ENCODE measurements around the gene SLC4A1. TPM values are rescaled to one million over a fixed set of nuclear protein-coding genes. Genes with fewer than 3 reads are reported as not detected.

SLC4A1 gene
- total RNA-seq, 2 experiments from 2014 or later, result not detected

DNA sequence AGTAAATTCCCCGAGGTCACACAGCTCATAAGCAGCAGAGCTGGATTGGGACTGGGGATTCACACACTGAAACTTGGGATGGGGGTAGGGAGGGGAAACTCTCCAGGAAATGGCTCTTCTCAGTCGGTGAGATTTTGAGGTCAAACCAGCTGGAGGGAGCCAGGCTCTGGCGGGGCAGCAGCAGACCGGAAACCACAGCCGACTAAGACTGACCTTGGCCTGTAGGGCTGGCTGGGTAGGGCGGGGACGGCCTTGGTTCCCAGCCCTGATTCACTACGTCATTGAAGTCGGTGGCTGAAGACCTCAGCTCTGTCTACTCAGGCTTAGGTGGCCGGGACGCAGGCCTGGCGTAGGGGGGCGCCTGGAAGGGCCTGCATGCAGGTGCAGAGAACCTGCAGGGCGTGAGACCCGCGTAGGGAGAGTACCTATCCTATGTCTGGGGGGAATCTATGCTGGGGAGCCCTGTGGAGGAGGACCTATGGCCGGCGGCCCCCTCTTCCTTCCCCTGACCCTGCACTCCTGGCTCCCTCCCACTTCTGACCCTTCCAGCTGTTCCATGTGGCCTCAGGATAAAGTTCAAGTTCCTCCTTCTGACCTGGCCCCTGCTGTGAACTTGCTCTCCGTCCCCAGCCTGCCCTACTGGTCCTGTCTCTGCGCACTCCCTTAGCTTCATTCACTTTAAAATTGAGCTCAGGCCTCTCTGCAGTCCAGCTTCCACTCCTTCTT, 11.9 kb upstream of the SLC4A1 start:
- Mint-ChIP-seq H3K9me3 (no peaks in the 10 kb centered on the region), H3K4me1 (peaks cover 9% of the 10 kb centered on the region), H3K27ac (no peak overlapping the region), H3K4me3 (no peak overlapping the region), H3K27me3 (no peaks in the 10 kb centered on the region), H3K36me3 (no peaks in the 10 kb centered on the region)
- POLR2A ChIA-PET, result no interaction called here
- ATAC-seq (ENCODE audit: low read depth) (peak; percentile 64), DNase-seq (no peak)

DNA sequence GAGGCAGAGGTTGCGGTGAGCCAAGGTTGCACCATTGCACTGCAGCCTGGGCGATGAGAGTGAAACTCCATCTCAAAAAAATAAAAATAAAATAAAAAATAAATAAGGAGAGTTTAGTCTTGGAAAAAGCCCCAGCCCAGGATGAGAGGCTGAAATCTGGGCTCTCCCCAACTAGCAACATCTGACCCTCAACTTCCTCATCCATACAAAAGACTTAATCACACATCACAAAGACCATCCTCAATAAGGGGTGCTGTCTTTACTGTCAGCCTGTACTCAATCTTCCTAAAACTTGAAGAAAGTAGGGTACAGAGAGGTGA, 11.4 kb upstream of the SLC4A1 start:
- DNase-seq, result no peak
- H3K9me3 Mint-ChIP-seq, result no peaks in the 10 kb centered on the region
- H3K27me3 Mint-ChIP-seq, result no peaks in the 10 kb centered on the region
- POLR2A ChIA-PET, result no interaction called here
- no peak for ATAC-seq (ENCODE audit: low read depth)
- peaks cover 9% of the 10 kb centered on the region for H3K4me1 Mint-ChIP-seq
- no peak overlapping the region for H3K4me3 Mint-ChIP-seq
- H3K27ac Mint-ChIP-seq, result no peak overlapping the region
- no peaks in the 10 kb centered on the region for H3K36me3 Mint-ChIP-seq

DNA sequence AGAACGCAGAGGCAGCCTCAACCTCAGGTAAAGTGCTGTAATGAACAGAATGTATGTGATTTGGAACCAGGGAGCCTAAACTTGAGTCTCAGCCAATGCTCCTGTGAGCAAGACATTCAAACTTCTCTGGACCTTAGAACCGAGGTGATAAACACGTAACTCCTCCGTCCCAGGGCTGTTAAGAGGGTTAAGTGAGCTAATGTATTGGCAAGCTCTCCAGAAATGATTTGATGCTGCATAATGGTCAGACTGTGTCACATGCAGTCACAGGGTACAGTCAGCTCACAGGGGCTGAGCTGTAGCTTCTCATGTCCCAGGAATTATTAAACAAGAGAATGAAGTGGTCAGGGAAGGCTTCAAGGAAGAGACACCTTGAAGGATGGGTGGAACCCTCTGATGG, 10.0 kb upstream of the SLC4A1 start:
- DNase-seq (no peak), ATAC-seq (ENCODE audit: low read depth) (no peak)
- no peaks in the 10 kb centered on the region for H3K9me3 Mint-ChIP-seq
- POLR2A ChIA-PET, result no interaction called here
- no peak overlapping the region for H3K27ac Mint-ChIP-seq
- peaks cover 1% of the 10 kb centered on the region for H3K27me3 Mint-ChIP-seq
- H3K4me1 Mint-ChIP-seq, result peaks cover 9% of the 10 kb centered on the region
- no peak overlapping the region for H3K4me3 Mint-ChIP-seq
- H3K36me3 Mint-ChIP-seq, result no peaks in the 10 kb centered on the region

DNA sequence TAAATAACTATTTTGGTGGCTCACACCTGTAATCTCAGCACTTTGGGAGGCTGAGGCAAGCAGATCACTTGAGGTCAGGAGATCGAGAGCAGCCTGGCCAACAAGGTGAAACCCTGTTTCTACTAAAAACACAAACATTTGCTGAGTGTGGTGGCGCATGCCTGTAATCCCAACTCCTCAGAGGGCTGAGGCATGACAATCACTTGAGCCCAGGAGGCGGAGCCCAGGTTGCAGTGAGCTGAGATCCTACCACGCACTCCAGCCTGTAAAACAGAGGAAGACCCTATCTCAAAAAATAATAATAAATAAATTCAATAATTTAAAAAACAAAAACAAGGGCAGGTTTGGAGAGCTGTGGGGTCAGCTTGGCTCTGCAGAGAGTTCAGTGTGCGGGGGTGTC, 5.7 kb upstream of the SLC4A1 start:
- Mint-ChIP-seq H3K9me3 (no peaks in the 10 kb centered on the region), H3K27me3 (peaks cover 2% of the 10 kb centered on the region), H3K4me3 (no peak overlapping the region), H3K4me1 (peaks cover 4% of the 10 kb centered on the region), H3K36me3 (no peaks in the 10 kb centered on the region), H3K27ac (no peak overlapping the region)
- POLR2A ChIA-PET, result no interaction called here
- DNase-seq, result no peak
- no peak for ATAC-seq (ENCODE audit: low read depth)

DNA sequence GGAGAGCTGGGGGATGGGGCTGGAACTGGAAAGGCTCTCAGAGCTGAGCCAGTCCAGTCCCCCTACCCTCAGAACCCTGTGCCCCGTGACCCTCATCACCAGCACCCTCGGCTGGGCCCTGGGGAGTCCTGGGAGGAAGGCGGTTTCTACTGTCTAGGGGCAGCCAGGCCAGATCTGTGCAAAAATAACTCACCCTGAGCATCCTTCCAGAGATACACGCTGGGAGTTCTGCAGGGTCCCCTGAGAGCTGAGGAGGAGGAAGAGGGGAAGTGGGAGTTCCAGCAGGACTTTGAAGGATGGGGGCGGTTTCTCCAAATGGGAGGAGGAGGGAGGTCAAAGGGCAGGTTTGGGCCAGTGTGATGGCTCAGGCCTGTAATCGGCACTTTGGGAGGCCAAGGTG, 5.0 kb upstream of the SLC4A1 start:
- no peak for ATAC-seq (ENCODE audit: low read depth)
- POLR2A ChIA-PET, result no interaction called here
- no peak overlapping the region for H3K4me3 Mint-ChIP-seq

DNA sequence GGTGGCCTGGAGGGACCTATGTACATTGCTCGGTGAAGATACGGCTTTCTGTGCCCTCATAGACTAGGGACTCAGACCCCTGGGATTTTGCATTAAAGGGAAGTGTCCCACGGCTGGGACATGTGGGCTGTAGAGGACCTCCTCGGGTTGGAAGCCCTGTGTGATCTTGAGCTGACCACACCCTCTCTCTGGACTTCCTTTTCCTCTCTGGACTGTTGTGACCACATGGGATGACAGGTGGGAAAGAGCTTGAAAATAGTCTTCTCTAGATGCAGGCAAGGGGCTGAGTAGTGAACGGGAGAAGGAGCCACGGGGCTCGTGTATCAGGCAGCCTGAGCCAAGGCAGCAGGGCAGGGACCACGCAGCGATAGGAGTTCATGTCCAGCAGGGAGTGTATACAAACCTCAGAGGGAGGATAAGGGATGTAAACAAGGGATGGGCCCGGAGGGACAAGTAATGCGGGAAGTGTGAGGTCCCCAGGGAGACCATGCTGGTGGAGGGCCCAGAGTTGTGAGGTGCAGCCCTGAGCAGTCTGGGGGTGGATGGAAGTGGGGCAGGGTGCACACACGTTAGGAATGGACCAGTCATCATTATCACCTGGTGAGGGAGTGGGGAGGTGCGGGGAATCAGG, 4.5 kb upstream of the SLC4A1 start:
- Mint-ChIP-seq H3K4me1 (peaks cover 4% of the 10 kb centered on the region), H3K36me3 (no peaks in the 10 kb centered on the region), H3K27me3 (peaks cover 2% of the 10 kb centered on the region), H3K4me3 (no peak overlapping the region), H3K27ac (no peak overlapping the region), H3K9me3 (no peaks in the 10 kb centered on the region)
- POLR2A ChIA-PET, result interaction anchor here (0.5 kb wide), 1 partner anchor 51 kb away, joined by 3 read pairs; no protein-coding TSS in a partner anchor
- ATAC-seq (ENCODE audit: low read depth) (no peak), DNase-seq (no peak)

More for the DNA sequence above, 5.0 kb upstream of the SLC4A1 start:
- no peak for DNase-seq
- peaks cover 4% of the 10 kb centered on the region for H3K4me1 Mint-ChIP-seq
- no peaks in the 10 kb centered on the region for H3K9me3 Mint-ChIP-seq
- peaks cover 2% of the 10 kb centered on the region for H3K27me3 Mint-ChIP-seq
- no peaks in the 10 kb centered on the region for H3K36me3 Mint-ChIP-seq
- no peak overlapping the region for H3K27ac Mint-ChIP-seq

DNA sequence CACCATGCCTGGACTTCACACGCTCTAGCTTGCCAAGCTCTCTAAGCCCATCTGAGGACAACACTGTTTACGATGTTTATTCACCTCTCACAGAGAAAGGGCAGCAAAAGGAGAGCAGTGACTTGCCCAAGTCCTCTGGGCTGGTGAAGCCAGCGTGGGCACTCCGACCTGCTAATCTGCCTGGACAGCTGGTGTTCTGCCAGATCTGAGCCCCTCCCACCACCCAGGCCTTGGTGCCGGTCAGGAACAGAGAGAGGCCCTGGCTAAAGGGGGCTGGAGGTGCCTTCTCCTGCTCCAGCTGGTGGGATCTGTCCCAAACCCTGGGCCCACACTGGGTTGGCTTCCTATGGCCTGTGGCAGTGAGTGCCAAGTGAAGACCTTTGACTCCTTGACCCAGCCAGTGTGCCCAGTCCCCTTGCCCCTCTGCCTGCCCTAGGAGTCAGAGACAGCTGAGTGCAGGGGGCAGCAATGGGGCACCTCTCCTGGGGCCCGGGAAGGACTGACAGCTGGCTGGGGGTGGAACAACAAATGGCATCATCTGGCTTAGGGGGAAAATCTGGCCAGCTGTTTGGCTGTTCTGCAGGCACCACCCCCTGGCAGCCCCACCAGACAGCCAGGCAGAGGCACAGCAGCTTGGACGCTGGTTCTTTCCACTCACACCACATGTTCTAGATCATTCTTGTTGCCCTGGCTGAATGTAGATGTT, 1.8 kb upstream of the SLC4A1 start:
- H3K27me3 Mint-ChIP-seq, result peaks cover 2% of the 10 kb centered on the region
- POLR2A ChIA-PET, result no interaction called here
- no peaks in the 10 kb centered on the region for H3K9me3 Mint-ChIP-seq
- no peaks in the 10 kb centered on the region for H3K36me3 Mint-ChIP-seq
- DNase-seq, result no peak
- no peak overlapping the region for H3K4me3 Mint-ChIP-seq
- ATAC-seq (ENCODE audit: low read depth), result no peak
- peaks cover 4% of the 10 kb centered on the region for H3K4me1 Mint-ChIP-seq
- no peak overlapping the region for H3K27ac Mint-ChIP-seq

DNA sequence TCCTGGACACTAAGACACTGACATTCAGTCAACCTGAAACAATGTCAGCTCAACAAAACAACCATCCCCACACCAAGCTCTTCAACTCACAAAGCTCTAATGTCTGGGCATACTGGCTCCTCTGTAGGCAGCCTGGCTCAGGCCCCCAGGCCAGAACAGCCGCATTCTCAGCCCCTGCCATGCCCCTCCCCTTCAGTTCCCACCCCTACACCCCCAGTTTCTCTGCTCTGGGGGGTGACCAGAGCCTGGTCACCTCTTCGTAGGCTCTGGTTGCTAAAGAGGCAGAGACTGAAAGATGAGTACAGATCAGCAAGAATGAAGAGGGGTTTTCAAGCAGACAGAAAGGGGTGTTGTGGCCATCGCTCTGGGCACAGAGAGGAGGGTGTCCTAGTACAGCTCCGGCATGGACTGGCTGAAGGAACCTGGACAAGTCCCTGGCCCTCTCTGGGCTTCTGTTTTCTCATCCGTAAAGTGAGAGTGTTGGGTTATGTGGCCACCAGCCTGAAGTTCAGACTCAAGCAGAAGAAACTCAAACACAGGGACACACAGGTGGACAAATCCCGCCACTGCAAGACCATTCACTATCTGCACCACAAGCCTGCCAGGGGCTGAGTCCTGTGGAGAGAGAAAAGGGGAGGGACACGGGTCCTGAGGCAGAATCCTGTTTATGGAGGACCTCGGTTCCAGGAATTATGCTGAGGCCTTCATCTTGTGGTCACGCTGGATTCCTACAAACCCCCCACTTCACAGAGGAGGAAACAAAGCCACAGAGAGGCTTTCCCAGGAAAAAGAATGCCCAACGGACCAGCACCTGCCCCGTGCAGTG, 987 bp upstream of the SLC4A1 start:
- Mint-ChIP-seq H3K27me3 (peaks cover 2% of the 10 kb centered on the region), H3K4me1 (peaks cover 4% of the 10 kb centered on the region), H3K9me3 (no peaks in the 10 kb centered on the region), H3K36me3 (no peaks in the 10 kb centered on the region), H3K4me3 (no peak overlapping the region), H3K27ac (no peak overlapping the region)
- POLR2A ChIA-PET, result no interaction called here
- no peak for DNase-seq
- no peak for ATAC-seq (ENCODE audit: low read depth)

DNA sequence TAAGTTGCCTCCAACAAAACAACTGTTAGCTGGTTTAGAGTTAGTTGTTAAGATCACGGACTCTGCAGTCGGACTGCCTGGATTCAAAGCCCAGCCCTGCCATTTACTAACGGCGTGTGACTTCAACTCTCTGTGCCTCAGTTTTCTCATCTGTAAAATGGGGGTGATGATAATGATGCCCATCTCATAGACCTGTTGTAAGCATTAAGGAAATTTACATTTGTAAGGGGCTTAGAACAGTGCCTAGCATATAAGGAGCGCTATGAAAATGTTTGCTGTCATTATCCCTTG, 825 bp downstream of the SLC4A1 start:
- Mint-ChIP-seq H3K36me3 (no peaks in the 10 kb centered on the region), H3K27me3 (no peaks in the 10 kb centered on the region), H3K27ac (no peak overlapping the region), H3K9me3 (no peaks in the 10 kb centered on the region), H3K4me3 (no peak overlapping the region), H3K4me1 (peaks cover 10% of the 10 kb centered on the region)
- DNase-seq (no peak), ATAC-seq (ENCODE audit: low read depth) (no peak)
- POLR2A ChIA-PET, result no interaction called here

DNA sequence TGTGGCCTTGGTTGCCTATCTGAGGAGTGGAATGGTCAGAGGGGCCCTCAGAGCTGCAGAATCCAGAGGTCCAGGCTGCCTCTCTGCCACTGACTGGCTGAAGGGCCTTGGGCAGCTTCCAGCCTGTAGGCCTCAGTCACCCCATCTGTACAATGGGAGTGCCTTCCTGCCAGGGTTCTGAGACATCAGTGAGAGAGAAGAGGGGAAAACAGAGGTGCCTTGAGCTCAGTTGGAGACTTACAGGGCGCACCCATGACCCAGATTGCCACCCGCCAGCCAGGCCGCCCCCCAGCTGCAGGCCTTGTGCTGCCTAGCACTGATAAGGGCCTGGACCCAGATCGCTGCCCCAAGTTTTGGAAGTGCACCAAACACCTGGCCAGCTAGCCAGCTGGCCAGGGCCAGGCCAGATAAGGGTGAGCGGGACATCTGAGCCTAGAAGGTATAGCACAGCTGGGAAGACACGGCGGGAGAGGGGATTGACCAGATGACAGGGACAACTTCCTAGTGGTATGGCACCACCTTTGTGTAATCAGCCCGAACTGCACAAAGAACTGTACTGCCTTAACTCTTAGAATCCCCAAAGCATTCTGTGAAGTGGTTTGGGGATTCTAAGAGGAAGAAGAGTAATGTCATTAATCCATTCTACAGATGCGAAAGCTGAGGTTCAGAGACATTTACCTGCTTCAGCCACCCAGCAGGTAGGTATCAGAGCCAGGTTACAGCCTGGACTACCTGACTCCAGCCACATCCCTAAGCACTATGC, 1.4 kb downstream of the SLC4A1 start:
- ATAC-seq (ENCODE audit: low read depth), result no peak
- no peaks in the 10 kb centered on the region for H3K36me3 Mint-ChIP-seq
- peaks cover 10% of the 10 kb centered on the region for H3K4me1 Mint-ChIP-seq
- H3K9me3 Mint-ChIP-seq, result no peaks in the 10 kb centered on the region
- DNase-seq, result no peak
- no peaks in the 10 kb centered on the region for H3K27me3 Mint-ChIP-seq
- no peak overlapping the region for H3K4me3 Mint-ChIP-seq
- H3K27ac Mint-ChIP-seq, result no peak overlapping the region
- POLR2A ChIA-PET, result no interaction called here

DNA sequence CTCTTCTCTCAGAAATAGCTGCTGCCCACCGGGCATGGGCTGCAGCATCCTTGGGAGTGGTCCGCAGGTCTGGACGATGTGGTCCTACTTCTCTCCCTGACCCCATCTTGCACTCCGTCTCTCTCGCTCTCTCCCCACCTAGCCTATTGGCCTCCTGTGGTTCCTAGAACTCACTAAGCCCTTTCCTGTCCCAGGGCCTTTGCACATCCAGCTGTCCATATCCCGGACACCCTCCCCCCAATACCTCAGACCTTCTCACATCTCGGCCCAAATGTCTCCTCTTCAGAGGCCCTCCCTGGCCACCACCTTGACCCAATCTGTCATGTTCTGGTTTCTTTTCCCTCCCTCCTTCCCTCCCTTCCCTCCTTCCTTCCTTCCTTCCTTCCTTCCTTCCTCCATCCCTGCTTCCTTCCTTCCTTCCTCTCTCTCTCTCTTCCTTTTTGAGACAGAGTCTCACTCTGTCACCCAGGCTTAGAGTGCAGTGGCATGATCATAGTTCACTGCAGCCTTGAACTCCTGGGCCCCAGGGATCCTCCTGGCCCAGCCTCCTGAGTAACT, 4.5 kb downstream of the SLC4A1 start:
- Mint-ChIP-seq H3K27me3 (no peaks in the 10 kb centered on the region), H3K9me3 (no peaks in the 10 kb centered on the region), H3K27ac (no peak overlapping the region), H3K4me1 (peaks cover 5% of the 10 kb centered on the region), H3K4me3 (no peak overlapping the region), H3K36me3 (no peaks in the 10 kb centered on the region)
- no peak for DNase-seq
- no peak for ATAC-seq (ENCODE audit: low read depth)
- POLR2A ChIA-PET, result no interaction called here

DNA sequence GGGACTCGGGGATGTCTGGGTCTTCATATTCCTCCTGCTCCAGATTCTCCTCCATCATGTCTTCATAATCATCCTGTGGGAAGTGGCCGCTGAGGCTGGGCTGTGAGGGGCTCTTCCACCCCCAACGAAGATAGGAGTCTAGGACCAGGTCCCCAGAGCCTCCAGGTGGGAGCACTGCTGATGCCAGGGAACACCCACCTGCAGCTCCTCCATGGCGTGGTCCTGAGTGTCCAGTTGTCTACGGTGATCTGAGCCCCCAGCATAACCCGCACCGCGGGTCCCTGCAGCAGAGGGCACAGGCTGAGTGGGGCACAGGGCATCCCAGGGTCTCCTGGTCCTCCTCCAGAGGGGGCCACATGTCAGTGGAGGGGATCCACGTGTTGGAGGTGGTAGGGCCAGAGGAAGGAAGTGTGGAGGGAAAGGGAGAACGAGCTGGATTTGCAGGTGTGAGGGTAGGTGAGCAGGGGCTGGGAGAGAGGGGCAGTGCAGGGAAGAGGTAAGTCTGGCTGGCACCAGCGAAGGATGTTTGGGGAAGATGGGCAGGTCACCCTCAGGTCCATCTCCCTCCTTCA, 5.2 kb downstream of the SLC4A1 start:
- Mint-ChIP-seq H3K9me3 (no peaks in the 10 kb centered on the region), H3K4me3 (no peak overlapping the region), H3K36me3 (no peaks in the 10 kb centered on the region), H3K4me1 (peaks cover 5% of the 10 kb centered on the region), H3K27ac (no peak overlapping the region), H3K27me3 (no peaks in the 10 kb centered on the region)
- ATAC-seq (ENCODE audit: low read depth) (no peak), DNase-seq (no peak)
- POLR2A ChIA-PET, result no interaction called here

DNA sequence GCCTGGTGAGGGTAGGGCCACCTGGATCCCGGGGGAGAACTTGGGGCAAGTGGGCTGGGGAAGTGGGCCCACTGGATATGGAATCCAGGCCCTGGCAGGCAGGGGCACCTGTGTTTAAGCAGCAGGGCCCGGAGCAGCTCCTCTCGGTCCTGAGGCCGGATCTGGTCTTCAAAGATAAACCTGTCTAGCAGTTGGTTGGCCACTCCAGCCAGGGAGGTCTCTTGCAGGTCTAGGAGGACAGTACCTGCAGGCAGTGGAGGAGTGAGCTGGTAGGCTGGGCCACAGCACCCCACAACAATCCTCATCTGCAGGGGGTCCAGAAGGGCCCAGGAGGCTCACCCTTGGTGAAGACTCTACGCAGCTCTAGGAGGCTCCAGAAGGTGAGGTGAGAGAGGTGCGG, 7.6 kb downstream of the SLC4A1 start:
- H3K27me3 Mint-ChIP-seq, result peaks cover 2% of the 10 kb centered on the region
- POLR2A ChIA-PET, result interaction anchor here (0.7 kb wide), 1 partner anchor 39 kb away, joined by 3 read pairs; no protein-coding TSS in a partner anchor
- no peaks in the 10 kb centered on the region for H3K9me3 Mint-ChIP-seq
- H3K36me3 Mint-ChIP-seq, result no peaks in the 10 kb centered on the region
- H3K27ac Mint-ChIP-seq, result no peak overlapping the region
- ATAC-seq (ENCODE audit: low read depth) (no peak), DNase-seq (no peak)
- peaks cover 5% of the 10 kb centered on the region for H3K4me1 Mint-ChIP-seq
- H3K4me3 Mint-ChIP-seq, result no peak overlapping the region

Data from activated naive CD8-positive, alpha-beta T cell treated with anti-CD3 and anti-CD28 coated beads, Interleukin-2, amount 10 ng/mL, durations not matched to agents 7 days and 5 days (primary cell).